Mesothelial cell of epicardium (in vitro differentiated cells): Measurements from ENCODE around the gene RACK1. TPM values are rescaled to one million over a fixed set of nuclear protein-coding genes. Genes with fewer than 3 reads are reported as not detected.

ENCODE experiments used
- DNase-seq, 2 experiments: peaks; one replicate each; pipeline ENCODE4 v3.0.0; 2021; ENCODE audit warnings: low spot score in 2 of 2; ENCODE audit not compliant: unreplicated experiment in 2 of 2
- H3K27ac Mint-ChIP-seq: 2 replicates; pipeline ENCODE4 v1.8.0; 2021; ENCODE audit warnings: mixed read lengths
- H3K27me3 Mint-ChIP-seq: 2 replicates; pipeline ENCODE4 v1.8.0; 2021; ENCODE audit warnings: low read depth, mixed read lengths
- H3K36me3 Mint-ChIP-seq: 2 replicates; pipeline ENCODE4 v1.8.0; 2021; ENCODE audit warnings: mixed read lengths
- H3K4me1 Mint-ChIP-seq: 2 replicates; pipeline ENCODE4 v1.8.0; 2021; ENCODE audit warnings: mixed read lengths
- H3K4me3 Mint-ChIP-seq: 2 replicates; pipeline ENCODE4 v1.8.0; 2021; ENCODE audit warnings: mild to moderate bottlenecking, moderate library complexity, mixed read lengths
- H3K9me3 Mint-ChIP-seq: 2 replicates; pipeline ENCODE4 v1.8.0; 2021; ENCODE audit warnings: mixed read lengths
- total RNA-seq: library from RNA; stranded (reverse); gene quantifications from 3 replicates; pipeline ENCODE4 v1.2.1, GENCODE V29; 2021
- TF ChIP-seq, protein P1 (sequence below): fragments of 200-600 bp; sonication (generic); IDR thresholded peaks from one replicate; pipeline ENCODE4 v1.5.0; 2021; ENCODE audit warnings: antibody characterized with exemption; ENCODE audit not compliant: unreplicated experiment

RACK1 gene
- total RNA-seq, 1 donor from 2014 or later = 2,008 TPM

DNA sequence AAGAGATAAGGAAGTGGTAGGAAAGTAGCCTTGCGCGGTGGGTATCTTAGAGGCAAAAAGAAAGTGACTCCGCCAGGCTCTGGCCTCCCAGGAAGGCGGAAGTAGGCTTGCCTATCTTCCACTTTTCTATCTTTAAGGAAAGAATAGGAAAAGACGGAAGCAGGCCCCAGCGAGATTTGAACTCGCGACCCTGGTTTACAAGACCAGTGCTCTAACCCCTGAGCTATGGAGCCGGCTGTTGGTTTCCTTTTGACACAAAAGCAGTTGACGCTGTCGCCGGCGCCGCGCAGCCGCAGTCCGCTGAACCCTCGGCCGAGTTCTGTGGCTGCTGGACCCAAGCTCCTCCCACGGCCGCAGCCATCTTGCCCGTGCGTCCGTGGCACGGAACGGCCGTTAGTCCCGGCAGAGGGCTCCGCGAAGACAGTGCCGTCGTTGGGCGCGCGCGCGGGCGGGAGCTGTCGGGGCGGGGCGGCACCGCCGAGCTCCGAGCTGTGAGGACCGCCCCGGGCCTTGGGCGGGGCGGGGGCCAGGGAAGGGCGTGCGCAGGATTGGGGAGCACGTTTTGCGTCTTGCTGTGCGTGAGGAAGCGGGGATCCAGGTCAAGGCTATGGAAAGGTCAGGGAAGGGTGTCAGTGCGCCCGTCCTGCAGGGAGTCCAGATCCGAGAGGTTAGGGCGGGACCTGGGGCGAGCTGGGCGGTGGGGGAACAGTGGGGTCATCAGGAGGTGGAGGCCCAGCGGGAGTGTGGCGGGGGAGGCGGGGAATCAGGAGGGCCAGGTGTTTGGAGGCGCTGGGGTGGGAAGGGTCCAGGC, 52.0 kb downstream of the RACK1 start:
- TF ChIP-seq, protein P1, sequence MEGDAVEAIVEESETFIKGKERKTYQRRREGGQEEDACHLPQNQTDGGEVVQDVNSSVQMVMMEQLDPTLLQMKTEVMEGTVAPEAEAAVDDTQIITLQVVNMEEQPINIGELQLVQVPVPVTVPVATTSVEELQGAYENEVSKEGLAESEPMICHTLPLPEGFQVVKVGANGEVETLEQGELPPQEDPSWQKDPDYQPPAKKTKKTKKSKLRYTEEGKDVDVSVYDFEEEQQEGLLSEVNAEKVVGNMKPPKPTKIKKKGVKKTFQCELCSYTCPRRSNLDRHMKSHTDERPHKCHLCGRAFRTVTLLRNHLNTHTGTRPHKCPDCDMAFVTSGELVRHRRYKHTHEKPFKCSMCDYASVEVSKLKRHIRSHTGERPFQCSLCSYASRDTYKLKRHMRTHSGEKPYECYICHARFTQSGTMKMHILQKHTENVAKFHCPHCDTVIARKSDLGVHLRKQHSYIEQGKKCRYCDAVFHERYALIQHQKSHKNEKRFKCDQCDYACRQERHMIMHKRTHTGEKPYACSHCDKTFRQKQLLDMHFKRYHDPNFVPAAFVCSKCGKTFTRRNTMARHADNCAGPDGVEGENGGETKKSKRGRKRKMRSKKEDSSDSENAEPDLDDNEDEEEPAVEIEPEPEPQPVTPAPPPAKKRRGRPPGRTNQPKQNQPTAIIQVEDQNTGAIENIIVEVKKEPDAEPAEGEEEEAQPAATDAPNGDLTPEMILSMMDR = no peak

DNA sequence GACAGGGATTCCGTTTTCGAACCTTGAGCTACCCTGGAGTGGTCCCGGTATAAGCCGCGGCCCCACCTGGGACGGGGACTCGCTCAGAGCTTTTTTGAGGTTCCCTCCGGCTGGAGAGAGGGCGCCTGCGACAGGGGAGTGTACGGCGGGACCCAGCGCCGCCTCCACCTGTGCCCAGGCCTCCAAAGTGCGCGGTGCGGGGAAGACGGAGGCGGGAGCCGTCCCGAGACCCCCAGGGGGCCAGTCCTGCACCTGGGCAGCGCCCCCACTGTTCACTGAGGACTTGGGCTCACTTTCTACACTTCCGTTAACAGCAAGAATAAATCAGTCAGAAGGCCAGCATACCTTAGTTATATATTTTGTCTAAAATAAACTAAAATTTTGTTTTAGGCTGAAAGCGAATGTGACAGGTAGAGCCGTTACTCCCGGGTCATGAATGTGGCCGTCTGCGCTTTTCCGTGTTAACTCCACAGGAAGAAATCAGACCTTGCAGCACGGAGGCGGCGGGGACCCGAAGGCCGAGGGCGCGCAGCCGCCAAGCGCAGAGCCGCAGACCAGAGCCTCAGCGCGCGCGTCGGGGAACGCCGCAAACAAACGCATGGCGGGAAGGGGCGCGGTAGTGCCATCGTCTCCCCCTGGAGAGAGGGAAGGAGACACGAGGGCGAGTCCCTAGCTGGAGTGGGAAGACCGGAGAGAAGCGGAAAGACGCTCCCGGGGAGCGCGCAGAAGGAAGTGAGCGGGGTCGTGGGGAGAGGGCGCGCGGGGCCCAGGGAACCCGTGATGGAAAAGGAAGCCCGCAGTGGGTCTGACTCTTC, 52.8 kb downstream of the RACK1 start:
- peaks cover 3% of the 10 kb centered on the region for H3K27me3 Mint-ChIP-seq
- no peaks in the 10 kb centered on the region for H3K9me3 Mint-ChIP-seq
- peak overlapping the region; percentile 99 for H3K4me3 Mint-ChIP-seq
- H3K36me3 Mint-ChIP-seq = no peaks in the 10 kb centered on the region
- DNase-seq = peak; percentile 52 to 69
- TF ChIP-seq, protein P1 = no peak
- H3K4me1 Mint-ChIP-seq = peaks cover 19% of the 10 kb centered on the region
- peak overlapping the region; percentile 75 for H3K27ac Mint-ChIP-seq

More for the DNA sequence above, 52.0 kb downstream of the RACK1 start:
- peak; percentile 87 to 100 for DNase-seq
- Mint-ChIP-seq H3K36me3 (no peaks in the 10 kb centered on the region), H3K27me3 (peaks cover 3% of the 10 kb centered on the region), H3K9me3 (no peaks in the 10 kb centered on the region), H3K4me1 (peaks cover 19% of the 10 kb centered on the region), H3K4me3 (peak overlapping the region; percentile 99), H3K27ac (peak overlapping the region; percentile 90)

DNA sequence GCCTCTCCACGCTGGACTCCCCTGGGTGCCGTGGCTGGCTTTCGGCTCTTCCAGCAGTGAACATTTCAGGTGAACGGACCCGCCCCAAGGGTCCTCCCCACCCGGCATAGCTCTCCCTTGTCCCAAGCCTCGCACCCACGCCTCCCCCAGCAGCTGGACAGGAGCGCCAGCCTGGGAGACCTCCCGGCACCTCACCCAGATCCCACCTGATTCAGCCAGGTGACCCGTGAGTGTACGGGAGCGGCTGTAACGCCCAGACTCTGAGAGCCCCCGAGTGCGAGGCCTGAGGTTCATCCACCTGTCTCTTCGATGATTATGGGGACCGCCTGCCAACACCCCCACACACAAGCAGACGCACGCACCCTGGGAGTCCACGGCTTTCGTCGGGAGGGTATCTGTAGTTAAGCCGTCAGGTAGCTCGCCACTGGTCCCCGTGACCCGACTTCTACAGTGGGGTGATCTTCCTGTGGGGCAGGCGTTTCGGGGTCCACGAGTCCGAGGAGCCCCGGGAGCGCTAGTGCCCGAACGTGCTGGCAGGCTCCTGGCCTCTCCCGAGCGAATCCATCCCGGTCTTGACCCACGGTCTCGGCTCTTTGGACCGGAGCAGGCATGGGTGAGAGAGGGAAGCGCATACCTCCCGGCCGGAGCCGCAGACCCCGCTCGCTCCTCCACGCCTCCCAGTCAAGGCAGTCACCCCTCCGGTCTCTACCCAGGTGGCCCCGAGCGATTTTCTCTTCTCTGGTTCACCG, 53.6 kb downstream of the RACK1 start:
- peaks cover 3% of the 10 kb centered on the region for H3K27me3 Mint-ChIP-seq
- peaks cover 19% of the 10 kb centered on the region for H3K4me1 Mint-ChIP-seq
- no peaks in the 10 kb centered on the region for H3K36me3 Mint-ChIP-seq
- H3K9me3 Mint-ChIP-seq = no peaks in the 10 kb centered on the region
- peak overlapping the region; percentile 64 for H3K27ac Mint-ChIP-seq
- H3K4me3 Mint-ChIP-seq = peak overlapping the region; percentile 99
- DNase-seq = peak in 1 of 2 experiments; percentile 53
- TF ChIP-seq, protein P1 = no peak

DNA sequence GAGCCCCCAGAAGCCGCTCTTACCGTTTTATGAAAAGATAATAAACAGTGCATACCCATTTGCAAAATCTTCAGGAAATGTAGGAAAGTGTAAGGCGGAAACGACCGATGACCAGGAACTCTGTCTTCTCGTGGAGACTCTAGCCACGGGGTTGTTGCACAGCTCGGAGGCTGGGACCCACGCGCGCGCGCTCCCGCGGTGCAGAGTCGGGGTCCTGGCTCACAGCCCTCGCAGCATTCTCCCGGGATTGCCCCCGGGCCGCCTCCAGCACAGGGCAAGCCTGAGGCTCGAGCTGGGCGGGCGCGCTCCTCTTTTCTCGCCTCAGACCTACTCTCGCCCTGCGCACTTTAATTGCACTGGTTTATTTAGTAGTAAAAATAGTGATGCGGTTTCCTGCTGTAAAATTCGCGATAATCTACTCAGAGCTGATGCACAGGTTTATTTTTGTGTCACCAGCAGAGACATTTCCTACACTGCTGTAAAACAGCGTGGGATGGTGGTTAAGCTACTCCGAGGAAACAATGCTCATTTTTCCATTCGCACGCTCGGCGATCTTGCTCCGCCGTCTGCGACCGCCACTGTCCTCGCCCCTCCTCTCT, 54.2 kb downstream of the RACK1 start:
- DNase-seq = peak in 1 of 2 experiments; percentile 53
- H3K36me3 Mint-ChIP-seq = no peaks in the 10 kb centered on the region
- peaks cover 20% of the 10 kb centered on the region for H3K4me1 Mint-ChIP-seq
- no peaks in the 10 kb centered on the region for H3K9me3 Mint-ChIP-seq
- peak overlapping the region; percentile 92 for H3K27ac Mint-ChIP-seq
- TF ChIP-seq, protein P1 = no peak
- peak overlapping the region; percentile 99 for H3K4me3 Mint-ChIP-seq
- H3K27me3 Mint-ChIP-seq = peaks cover 3% of the 10 kb centered on the region

DNA sequence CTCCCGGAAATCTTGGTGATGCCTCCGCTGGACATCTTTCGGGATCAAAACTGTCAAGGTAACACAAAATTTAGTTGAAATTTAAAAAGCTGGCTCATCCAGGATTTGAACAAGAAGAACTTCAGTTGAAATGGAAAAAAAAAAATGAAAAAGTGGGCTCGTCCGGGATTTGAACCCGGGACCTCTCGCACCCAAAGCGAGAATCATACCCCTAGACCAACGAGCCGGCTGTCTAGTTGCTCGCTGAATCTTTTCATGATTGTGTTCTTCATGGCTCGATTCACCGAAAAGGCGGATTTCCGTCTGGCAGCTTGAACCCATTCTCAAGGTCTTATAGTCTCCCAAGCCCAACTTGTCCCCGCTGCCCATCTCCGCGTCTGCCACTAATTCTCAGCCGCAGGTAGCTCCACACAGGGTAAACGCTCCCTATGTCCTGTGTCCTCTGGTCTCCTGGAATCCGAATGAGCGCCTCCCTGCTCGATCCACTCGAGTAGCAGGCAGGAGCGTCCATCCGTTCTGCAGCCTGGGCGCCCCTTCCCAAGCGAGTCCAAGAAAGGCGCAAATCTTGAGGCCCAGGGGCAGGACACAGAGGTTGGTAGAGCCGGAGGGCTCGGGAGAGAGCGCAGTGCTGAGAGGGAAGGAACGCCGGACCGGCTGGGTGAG, 54.9 kb downstream of the RACK1 start:
- peak in 1 of 2 experiments; percentile 91 for DNase-seq
- H3K36me3 Mint-ChIP-seq = no peaks in the 10 kb centered on the region
- TF ChIP-seq, protein P1 = no peak
- peaks cover 3% of the 10 kb centered on the region for H3K27me3 Mint-ChIP-seq
- H3K9me3 Mint-ChIP-seq = no peaks in the 10 kb centered on the region
- peak overlapping the region; percentile 99 for H3K4me3 Mint-ChIP-seq
- peaks cover 24% of the 10 kb centered on the region for H3K4me1 Mint-ChIP-seq
- H3K27ac Mint-ChIP-seq = peak overlapping the region; percentile 92
